Mesenteric fat pad (tissue), 1 donor: Measurements from ENCODE around the gene DNAAF8. TPM values are rescaled to one million over a fixed set of nuclear protein-coding genes. Genes with fewer than 3 reads are reported as not detected.
"Not testable (repeated sequence)": the region's sequence is repeated elsewhere in the genome, so short reads cannot be mapped to it uniquely, and the experiment has no call there.

Experiments
- DNase-seq: peaks from one replicate; pipeline ENCODE4 v3.0.0-alpha.2; 2020; ENCODE audit warnings: low spot score
- total RNA-seq: library from RNA; stranded (reverse); fragmentation: NEBNext Ultra II Directional; extraction: Animal tissue kit (Norgen Biotek cat#: 25700); gene quantifications from one replicate; pipeline ENCODE4 v1.2.1, GENCODE V29; 2021
- donor health status: DM: yes; HTN: yes; CAD: no.

The DNAAF8 gene
- total RNA-seq, 1 donor from 2014 or later: 1.3 TPM

DNA sequence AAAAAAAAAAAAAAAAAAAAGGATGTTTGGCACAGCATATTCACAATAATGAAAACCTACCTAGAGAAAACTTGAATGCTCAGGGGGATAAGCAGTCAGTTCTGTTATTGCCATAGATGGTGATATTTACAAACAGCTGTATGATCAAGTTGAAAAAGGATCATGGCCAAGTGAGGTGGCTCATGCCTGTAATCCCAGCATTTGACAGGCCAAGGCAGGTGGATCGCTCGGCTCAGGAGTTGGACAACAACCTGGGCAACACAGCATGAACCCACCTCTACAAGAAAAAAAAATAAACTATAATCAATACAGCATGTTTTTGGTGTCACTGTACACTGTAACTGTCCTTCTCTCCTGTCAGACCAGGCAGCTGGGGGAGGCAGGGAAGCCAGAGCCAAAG, 19.3 kb upstream of the DNAAF8 start:
- DNase-seq: no peak

DNA sequence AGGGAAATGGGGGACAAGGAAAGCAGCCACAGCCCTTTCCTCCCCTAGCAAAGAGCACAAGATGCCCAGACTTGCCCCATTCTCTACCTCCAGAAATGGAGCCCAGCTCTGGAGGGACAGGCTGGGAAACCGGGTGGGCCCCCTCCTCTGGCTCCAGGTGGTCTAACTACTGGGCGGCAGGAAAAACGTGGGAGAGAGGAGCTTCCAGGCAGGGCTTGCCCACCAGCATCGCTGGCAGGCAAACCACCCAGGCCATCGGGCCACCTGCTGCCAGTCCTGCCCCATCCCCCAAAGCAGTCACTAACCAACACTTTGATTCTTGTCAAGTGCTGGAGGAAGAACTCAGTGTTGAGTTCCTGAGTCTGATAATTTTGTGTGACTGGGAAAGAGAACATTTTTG, 15.9 kb upstream of the DNAAF8 start:
- no peak for DNase-seq

DNA sequence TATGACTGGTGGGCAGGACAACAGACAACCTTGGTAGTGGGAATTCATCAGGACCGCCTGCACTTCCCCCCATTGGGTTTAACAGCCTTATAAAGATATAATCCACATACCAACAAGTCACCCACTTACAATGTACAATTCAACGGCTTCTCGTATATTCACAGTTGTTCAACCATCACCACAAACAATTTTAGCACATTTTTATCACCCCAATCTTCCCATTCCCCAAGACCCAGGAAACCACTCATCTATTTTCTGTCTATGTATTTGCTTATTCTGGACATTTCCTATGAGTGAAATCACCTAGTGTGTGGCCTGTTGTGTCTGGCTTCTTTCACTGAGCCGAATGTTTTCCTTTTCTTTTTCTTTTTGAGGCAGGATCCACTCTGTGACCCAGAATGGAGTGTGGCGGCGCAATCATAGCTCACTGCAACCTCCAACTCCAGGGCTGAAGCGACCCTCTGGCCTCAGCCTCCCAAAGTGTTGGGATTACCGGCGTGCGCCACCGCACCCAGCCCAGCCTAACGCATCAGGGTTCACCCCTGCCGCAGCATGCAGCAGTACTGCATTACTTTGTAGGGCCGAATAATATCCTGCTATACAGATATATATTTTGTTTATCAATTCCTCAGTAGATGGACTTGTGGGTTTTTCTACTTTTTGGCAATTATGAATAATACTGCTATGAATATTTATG, 11.1 kb upstream of the DNAAF8 start:
- DNase-seq: no peak

DNA sequence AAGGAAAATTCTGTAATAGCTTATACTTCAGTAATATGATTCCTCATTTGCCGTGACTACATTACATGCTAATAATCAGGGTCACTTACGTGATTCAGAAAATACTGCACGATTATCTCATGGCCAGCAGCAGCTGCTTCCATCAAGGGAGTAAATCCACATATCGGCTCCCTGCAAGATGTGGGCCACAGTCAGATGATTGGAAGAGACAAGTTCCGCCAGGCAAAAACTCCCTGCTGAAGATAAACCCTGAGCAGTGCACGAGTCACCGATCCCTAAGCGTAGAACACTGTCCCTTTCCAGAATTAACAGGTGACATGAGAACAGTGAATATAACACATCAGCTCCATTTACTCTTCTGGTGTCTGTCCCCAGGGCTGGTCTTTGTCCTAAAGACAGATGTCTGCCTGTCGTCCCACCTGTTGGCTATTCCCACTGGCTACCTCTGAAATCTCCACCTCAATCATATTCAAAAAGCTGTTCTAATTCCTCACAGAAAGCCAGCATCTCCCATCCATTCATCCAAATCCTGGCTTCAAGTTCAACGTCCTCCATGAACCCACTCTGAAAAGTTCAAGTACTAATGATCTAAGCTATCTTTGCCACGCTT, 9.6 kb upstream of the DNAAF8 start:
- no peak for DNase-seq

DNA sequence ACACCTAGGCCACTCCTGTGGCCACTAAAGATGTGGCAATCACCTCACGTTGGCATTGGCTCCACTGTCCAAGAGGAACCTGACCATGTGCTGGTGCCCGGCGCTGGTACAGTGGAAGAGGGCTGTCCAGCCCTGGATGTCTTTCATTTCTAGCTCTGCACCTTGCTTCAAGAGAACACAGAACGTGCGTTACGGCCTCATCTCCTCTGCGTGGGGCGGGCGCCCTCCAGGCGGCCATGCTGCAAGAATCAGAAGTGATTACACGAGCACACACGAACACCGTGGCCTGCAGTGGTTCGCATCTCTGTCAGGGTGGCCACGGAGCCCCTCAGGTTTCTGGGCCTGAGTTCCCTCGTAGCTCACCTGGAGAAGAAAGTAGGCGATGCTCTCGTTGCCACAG, 7.7 kb upstream of the DNAAF8 start:
- DNase-seq: no peak

DNA sequence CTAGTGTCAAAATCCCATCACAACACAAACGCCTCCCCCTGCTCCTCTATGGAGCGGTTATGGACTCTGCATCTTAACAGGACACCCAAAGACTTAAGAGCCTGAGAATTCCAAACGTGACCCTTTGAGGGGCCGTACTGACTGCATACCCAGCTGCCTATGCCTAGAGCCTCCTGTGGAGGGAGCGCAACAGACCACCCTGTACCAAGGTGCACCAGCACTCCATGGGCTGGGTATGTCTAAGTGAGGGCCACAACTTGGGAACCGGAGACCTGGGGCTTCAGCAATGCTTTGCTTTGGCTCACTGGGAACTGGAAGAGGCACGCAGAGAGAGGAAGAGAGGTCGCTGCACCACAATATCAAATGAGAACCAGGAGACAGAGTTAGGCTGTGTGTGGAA, 5.7 kb upstream of the DNAAF8 start:
- DNase-seq: no peak

DNA sequence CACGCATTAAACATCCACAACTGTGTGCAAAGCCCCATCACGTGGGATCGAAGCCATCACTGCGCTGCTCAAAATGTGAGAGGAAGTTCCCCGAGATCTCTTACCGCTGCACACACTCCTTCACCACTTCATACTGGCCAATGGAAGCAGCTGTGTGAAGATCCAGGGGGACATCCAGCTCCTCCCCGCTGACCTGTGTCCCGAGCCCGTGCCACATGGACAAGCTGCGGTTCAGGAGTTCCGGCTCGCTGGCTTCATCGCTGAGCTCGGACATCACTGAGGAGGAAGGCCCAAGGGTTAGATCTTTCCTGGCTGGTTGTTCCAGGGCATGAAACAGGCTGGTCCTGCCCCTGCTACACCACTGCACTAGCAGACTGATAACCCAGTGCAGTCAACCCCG, 4.5 kb upstream of the DNAAF8 start:
- no peak for DNase-seq

DNA sequence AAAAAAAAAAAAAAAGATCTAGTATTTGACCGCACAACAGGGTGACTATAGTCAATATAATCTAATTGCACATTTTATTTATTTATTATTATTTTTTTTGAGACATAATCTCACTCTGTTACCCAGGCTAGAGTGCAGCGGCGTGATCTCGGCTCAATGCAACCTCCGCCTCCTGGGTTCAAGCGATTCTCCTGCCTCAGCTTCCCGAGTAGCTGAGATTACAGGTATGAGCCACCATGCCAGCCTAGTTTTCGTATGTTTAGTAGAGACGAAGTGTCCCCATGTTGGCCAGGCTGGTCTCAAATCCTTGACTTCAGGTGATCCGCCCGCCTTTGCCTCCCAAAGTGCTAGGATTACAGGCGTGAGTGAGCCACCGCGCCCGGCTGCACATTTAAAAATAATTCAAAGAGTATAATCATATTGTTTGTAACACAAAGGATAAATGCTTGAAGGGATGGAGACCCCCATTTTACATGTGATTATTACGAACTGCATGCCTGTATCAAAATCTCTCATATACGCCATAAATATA, 1.1 kb upstream of the DNAAF8 start:
- no peak for DNase-seq

DNA sequence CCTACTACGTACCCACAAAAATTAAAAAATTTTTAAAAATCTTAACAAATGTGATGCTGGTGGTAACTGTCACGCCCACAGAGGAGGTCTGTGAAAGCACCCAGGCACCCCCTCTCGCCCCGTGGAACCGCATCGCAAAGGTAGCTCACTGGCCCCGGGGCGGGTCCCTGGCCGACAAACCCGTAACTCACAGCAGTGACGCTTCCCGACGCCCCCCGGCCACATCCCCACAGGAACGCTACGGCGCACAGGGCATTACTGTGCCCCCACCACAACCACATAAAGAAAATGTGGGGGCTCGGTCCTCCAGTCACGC, 632 bp upstream of the DNAAF8 start:
- no peak for DNase-seq

DNA sequence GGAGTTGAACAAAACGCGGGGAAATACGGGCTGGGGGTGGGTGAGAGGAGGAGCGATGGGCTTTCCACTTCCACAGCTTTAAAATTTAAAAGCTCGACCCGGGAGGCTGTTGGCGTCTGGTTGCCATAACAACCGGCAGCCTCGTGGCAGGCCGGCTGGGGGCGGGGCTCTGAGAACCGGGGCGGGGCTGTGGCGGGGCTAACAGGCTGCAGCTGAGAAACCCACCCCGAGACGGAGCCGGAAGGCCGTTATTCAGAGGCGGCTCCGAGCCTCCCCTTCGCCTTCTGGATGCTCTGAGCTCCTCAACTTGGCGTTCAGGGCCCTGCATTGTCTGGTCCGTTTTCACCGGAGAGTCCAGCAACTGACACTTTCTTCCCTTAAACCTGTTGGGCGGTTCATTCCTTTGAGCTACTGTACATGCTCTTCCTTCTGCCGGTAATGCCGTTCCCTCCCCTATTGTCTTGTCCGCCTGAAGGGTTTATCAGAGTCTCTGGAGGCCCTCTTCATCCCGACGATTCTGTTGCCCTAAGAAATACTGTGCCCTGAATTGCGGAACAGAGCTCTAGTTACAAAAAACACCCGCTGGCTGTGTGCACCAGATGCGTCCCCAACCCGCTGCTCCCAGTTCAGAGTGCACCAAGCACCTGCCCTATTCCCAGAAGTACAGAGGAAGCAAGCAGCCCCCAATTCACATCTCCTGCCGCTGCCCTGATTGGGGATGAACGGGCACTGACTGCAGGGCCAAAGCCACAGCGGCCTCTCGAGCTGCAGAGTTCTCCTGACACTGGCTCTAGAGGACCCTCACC, 596 bp downstream of the DNAAF8 start:
- DNase-seq: peak; percentile 93

DNA sequence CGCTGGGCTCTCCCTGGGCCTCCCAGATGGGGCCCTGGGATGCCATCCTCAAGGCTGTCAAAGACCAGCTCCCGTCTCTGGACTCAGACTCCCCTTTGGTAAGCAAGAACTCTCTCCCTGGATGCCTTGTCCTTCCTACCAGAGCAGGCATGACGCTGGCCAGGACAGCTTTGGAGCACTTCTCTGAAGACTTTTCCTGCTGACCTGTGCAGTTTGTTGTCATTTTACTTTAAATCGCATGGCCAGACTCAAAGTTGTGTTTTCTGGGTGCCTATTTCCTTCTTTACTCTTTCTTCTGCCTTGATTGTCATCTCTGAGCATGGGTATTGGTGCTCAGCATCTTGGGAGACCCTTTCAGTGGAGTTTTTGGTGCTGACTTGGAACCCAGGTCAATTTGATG, 2.2 kb downstream of the DNAAF8 start:
- no peak for DNase-seq

DNA sequence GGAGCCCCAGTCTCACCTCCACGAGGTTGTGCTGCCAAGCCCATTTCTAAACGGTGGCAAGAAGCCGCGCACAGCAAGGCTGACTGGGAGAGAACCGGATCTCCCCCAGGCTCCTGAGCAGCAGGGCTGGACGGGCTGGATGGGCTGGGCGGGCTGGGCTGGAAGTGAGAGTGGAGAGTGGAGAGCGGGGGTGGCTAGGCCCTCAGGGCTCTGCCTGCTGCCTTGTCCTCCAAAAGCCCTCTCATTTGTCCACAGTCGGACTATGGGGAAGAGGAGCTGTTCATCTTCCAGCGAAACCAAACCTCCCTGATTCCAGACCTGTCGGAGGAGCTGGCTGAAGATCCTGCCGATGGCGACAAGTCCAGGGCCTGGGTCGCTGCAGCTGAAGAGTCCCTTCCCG, 3.2 kb downstream of the DNAAF8 start:
- DNase-seq: no peak

DNA sequence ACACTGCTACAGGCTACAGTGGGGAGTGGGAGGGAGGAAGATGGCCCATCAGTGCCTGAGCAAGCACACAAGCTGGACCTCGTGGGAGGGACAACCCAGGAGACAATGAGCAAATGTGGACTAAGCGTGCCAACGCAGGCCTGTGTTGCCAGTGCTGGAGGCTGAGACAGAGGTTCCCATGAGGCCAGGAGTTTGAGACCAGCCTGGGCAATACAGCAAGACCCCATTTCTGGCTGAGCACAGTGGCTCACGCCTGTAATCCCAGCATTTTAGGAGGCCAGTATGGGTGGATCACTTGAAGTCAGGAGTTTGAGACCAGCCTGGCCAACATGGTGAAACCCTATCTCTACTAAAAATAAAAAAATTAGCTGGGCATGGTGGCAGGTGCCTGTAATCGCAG, 4.0 kb downstream of the DNAAF8 start:
- not testable (repeated sequence) for DNase-seq

DNA sequence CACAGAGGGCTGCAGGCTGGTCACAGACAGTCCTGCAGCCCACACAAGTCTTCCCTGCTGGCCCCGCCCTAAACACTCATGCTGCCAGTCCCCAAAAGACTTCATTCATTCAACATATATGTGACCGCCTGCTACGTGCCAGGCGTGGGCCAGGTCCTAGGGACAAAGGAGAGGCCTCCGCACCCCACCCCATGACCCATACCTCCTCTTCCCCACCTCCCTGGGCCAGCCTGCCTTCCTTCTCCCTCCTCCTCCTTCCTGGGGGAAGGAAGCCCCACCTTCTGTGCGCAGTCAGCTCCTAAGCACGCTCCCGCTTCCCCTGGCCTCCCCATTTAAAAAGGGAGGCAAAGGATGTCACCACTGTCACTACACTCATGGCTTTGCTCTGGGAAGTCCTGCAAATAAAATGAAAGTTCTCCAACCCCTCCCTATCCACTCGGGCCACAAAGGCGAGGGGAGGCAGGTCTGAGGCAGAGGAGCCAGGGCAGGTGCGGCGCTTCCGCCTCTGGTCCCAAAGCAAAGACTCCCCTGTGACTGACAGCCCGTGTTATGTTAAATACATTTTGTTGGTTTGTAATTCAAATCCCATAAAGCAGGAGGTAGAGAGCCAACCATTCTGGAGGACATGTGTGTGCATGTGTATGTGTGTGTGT, 9.0 kb downstream of the DNAAF8 start:
- no peak for DNase-seq

DNA sequence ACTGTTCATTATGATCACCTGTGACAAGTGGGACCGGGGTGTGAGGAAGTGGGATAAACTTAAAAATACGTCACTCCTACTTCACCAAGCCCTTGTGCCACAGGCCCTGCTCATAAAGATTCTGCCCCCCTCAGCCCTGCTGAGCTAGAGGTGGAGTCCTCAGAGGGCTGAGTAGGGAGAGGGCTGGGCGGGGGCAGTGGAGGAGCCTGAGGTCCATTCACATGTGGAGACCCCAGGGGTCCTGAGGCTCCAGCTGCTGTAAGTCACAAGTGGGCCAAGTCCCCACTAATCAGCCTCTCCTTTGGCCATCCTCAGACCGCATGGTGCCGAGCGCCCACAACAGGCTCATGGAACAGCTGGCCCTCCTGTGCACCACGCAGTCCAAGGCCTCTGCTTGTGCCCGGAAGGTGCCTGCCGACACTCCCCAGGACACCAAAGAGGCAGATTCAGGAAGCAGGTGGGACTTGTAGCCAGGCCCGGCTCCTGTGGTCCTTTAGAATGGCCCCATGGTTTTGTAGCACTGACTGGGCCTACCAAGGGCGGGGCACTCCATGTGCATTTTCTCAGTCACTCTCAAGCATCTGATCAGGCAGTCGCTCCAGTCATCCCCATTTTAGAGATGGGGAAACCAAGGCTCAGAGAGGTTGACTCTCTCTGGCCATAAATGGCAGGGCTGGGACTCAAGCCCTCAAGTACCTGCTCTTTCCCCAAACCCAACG, 10.4 kb downstream of the DNAAF8 start:
- DNase-seq: no peak

DNA sequence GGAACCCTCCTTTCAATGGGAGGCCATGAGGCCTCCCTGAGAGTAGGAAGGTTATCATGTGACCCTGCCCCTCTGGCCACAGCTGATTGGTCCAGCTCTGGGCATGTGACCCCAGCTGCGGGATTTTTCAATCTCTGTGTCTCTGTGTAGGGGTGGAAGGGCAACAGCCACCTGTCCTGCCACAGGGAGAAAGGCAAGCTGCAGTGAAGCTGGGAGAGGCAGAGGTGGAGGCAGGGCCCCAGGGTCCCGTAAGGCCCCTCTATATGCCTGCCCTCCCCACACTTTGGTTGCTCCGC, 10.9 kb downstream of the DNAAF8 start:
- no peak for DNase-seq

DNA sequence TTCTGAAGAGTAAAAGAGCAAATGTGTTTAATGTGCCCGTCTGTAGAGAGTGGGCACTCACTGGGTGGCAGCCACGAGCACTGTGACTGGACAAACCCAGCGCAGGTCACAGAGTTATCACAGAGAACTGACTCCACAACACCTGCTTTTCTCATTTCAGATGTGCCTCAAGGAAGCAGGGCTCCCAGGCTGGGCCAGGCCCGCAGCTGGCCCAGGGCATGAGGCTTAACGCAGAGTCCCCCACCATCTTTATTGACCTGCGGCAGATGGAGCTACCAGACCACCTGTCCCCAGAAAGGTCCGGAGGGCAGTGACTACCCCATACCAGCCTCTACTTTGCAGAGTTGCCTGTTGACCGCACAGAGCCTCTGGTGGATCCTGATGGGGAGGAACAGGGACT, 11.9 kb downstream of the DNAAF8 start:
- DNase-seq: no peak

DNA sequence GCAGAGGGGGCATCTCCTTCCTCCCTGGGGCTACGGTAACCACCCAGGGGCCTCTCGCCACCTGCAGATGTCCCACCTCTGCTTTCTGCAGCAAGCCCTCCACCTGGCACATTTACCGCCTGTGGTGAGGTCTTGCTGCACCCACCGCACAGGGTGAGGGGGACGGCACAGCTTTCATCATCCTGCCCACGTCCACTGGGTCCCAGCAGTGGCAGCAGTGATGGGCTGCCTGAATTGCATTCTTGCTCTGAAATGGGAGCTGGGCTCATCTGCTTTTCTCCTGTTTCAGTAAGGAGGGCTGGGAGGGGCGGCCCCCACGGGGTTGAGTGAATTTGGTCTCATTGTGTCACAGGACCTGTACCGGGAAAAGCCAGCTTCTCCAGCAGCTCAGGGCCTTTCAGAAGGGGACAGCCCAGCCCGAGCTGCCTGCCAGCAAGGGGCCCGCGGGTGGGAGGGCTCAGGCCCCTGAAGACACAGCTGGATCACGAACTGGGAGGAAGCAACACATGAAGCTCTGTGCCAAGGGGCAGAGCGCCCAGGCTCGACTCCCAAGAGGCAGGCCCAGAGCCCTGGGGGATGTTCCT, 12.7 kb downstream of the DNAAF8 start:
- no peak for DNase-seq

DNA sequence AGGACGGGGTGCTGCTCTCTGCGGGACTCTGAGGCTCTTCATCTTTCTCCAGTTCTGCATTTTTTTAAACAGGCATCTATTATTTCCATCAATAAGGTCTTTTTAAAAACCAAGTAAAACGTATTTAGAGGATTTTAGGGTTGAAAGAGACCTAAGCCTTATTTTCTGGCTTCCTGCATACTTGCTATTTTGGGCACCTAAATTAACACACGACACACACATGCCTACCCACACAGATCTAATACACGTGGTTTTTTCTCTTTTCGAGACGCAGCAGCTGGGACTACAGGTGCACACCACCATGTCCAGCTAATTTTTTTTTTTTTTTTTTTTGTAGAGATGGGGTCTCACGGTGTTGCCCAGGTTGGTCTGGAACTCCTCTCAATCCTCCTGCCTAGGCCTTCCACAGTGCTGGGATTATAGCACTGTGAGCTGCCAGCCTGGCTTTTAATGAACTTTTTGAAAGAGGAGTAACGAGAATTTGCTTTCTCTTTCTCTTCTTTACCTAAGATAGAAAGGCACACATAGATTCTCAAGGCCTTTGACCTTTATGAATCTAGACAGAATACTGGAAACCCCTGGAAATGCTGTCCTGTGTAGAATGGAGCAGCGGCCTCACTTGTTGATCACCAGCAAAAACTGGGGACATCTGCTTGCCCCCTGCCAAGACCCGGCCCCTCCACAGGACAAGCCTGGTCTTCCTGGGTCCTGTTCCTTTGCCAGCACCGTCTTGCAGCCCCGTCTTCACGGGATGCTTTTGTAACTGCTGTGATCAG, 13.8 kb downstream of the DNAAF8 start:
- DNase-seq: no peak

DNA sequence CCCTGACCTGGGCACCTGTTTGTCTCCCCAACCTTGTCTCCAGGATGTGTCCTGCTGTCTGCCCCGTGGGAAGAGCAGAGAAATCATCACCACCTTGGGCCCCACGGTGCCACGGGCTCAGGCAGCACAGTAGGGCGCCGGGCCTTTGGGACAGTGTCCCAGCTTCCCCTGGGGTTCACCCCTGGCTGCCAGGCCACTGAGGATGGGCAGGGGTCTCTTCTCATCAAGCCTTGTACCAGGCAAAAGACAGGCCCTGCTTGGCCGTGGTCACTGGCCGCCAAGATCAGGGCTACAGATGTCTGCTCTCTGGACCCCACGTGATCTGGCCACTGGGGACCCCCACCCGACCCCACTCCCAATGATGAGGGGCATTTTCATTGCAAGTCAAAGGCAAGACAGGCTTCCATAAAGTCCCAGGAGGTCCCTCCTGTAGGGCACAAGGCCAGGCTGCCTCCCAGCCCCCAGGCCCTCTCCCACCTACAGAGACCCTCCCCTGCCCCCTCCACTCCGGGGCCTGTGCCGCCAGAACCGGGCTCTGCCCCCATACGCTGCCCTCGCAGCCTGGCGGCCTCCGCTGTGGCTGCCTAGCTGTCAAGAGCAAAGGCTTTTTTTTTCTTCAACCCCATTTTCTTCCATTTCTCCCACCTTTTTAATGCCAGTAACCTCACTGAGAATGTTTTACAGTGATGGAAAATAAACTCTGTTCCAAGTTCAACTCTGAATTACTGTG, 14.5 kb downstream of the DNAAF8 start:
- DNase-seq: no peak
